ENCODE results near the gene ACER3.

The ACER3 gene

GRCh38 chr11:76944225-76944624 is 83.5 kb downstream of the ACER3 start:
- no peaks in the 10 kb centered on the region for H3K9me3 ChIP-seq
- TF ChIP-seq CTCF (IDR thresholded peaks at IDR 0.05): no peak
- no peaks in the 10 kb centered on the region for H3K27me3 ChIP-seq
- no peak overlapping the region for H3K4me3 ChIP-seq (ENCODE audit: low read depth in 1 of 2, low read length in 1 of 2)
- no peaks in the 10 kb centered on the region for H3K4me1 ChIP-seq (ENCODE audit: control insufficient read depth in 1 of 2, insufficient read depth in 1 of 2, low read depth in 1 of 2, low read length in 1 of 2)
- H3K27ac ChIP-seq: no peak overlapping the region
- no peaks in the 10 kb centered on the region for H3K36me3 ChIP-seq

- H3K36me3 ChIP-seq: no peaks in the 10 kb centered on the region
- TF ChIP-seq CTCF (IDR thresholded peaks at IDR 0.05): no peak
- no peaks in the 10 kb centered on the region for H3K9me3 ChIP-seq
- H3K4me3 ChIP-seq (ENCODE audit: low read depth in 1 of 2, low read length in 1 of 2): no peak overlapping the region
- H3K4me1 ChIP-seq (ENCODE audit: control insufficient read depth in 1 of 2, insufficient read depth in 1 of 2, low read depth in 1 of 2, low read length in 1 of 2): no peaks in the 10 kb centered on the region
- H3K27ac ChIP-seq: no peak overlapping the region
- H3K27me3 ChIP-seq: no peaks in the 10 kb centered on the region
Observed at GRCh38 chr11:76946223-76946622, 85.5 kb downstream of the ACER3 start.

DNA sequence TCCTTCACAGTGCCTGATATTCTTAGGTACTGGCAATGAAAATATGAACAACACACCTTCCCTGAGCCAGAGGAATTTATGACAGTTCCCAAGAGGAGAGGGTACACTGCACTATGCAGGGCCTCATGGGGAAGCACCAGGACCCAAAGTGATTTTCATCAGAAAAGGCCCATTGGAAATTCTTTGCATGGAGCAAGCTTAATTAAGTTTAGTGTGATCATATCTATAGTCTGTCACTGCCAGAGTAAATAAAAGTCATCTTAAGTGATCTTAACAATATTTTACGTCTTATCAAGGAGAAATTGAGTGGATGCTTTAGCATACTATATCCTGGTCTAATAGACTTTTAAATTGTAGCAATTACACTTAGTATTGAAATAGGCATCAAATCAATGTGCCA is 86.5 kb downstream of the ACER3 start:
- H3K27ac ChIP-seq: no peak overlapping the region
- H3K9me3 ChIP-seq: no peaks in the 10 kb centered on the region
- no peaks in the 10 kb centered on the region for H3K4me1 ChIP-seq (ENCODE audit: control insufficient read depth in 1 of 2, insufficient read depth in 1 of 2, low read depth in 1 of 2, low read length in 1 of 2)
- no peaks in the 10 kb centered on the region for H3K36me3 ChIP-seq
- no peaks in the 10 kb centered on the region for H3K27me3 ChIP-seq
- H3K4me3 ChIP-seq (ENCODE audit: low read depth in 1 of 2, low read length in 1 of 2): no peak overlapping the region
- TF ChIP-seq CTCF (IDR thresholded peaks at IDR 0.05): no peak

- no peaks in the 10 kb centered on the region for H3K4me1 ChIP-seq (ENCODE audit: control insufficient read depth in 1 of 2, insufficient read depth in 1 of 2, low read depth in 1 of 2, low read length in 1 of 2)
- no peak for TF ChIP-seq CTCF (IDR thresholded peaks at IDR 0.05)
- no peaks in the 10 kb centered on the region for H3K9me3 ChIP-seq
Observed at GRCh38 chr11:76947800-76948199, 87.1 kb downstream of the ACER3 start.

DNA sequence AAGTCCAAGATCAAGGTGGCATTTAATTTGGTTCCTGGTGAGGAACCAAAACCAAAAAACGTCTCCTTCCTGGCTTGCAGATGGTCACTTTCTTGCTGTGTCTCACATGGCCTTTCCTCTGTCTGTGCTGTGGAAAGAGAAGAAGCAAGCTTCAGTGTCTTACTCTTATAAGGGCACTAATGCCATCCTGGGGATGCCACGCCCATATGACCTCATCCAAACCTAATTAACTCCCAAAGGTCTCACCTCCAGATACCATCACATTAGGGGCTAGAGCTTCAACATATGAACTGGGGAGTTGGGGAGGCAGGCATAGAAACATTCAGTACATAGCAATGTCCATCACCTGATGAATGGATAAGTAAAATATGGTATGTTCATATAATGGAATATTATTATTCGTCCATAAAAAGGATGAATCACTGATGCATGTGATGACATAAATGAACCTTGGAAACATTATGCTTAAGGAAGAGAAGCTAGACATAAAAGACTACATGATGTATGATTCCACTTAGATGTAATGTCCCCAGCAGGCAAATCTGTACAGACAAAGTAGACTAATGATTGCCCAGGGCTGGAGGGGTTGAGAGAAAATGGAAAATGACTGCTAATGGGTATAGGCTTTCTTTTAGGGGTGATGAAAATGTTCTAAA is 94.9 kb downstream of the ACER3 start:
- H3K9me3 ChIP-seq: no peaks in the 10 kb centered on the region
- no peaks in the 10 kb centered on the region for H3K27me3 ChIP-seq
- peaks cover 12% of the 10 kb centered on the region for H3K36me3 ChIP-seq
- no peak overlapping the region for H3K4me3 ChIP-seq (ENCODE audit: low read depth in 1 of 2, low read length in 1 of 2)
- no peak for TF ChIP-seq CTCF (IDR thresholded peaks at IDR 0.05)
- no peak overlapping the region for H3K27ac ChIP-seq
- H3K4me1 ChIP-seq (ENCODE audit: control insufficient read depth in 1 of 2, insufficient read depth in 1 of 2, low read depth in 1 of 2, low read length in 1 of 2): no peaks in the 10 kb centered on the region

More at GRCh38 chr11:76947800-76948199, 87.1 kb downstream of the ACER3 start:
- no peaks in the 10 kb centered on the region for H3K27me3 ChIP-seq
- H3K4me3 ChIP-seq (ENCODE audit: low read depth in 1 of 2, low read length in 1 of 2): no peak overlapping the region
- H3K36me3 ChIP-seq: no peaks in the 10 kb centered on the region
- no peak overlapping the region for H3K27ac ChIP-seq
